ENCODE measurements around the gene SERBP1.

DNA sequence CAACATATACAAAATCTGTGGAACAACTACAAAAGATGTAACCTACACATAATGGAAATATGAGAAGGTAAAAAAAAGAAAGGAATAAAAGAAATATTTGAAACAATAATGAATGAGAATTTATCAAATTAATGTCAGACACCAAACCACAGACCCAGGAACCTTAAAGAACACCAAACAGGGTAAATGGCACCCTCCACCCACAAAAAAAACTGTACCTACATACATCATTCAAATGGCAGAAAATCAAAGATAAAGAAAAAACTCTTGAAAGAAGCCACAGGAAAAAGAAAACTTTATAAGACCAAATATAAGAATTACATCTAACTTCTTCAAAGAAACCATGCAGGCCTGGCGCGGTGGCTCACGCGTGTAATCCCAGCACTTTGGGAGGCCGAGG is 68.6 kb downstream of the SERBP1 start:
- TF ChIP-seq, protein P1, sequence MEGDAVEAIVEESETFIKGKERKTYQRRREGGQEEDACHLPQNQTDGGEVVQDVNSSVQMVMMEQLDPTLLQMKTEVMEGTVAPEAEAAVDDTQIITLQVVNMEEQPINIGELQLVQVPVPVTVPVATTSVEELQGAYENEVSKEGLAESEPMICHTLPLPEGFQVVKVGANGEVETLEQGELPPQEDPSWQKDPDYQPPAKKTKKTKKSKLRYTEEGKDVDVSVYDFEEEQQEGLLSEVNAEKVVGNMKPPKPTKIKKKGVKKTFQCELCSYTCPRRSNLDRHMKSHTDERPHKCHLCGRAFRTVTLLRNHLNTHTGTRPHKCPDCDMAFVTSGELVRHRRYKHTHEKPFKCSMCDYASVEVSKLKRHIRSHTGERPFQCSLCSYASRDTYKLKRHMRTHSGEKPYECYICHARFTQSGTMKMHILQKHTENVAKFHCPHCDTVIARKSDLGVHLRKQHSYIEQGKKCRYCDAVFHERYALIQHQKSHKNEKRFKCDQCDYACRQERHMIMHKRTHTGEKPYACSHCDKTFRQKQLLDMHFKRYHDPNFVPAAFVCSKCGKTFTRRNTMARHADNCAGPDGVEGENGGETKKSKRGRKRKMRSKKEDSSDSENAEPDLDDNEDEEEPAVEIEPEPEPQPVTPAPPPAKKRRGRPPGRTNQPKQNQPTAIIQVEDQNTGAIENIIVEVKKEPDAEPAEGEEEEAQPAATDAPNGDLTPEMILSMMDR (IDR thresholded peaks at IDR 0.05) = no peak
- no peak for TF ChIP-seq POLR2AphosphoS5 (IDR thresholded peaks at IDR 0.05)
- TF ChIP-seq POLR2A (IDR thresholded peaks at IDR 0.05) = no peak

All from upper lobe of left lung (tissue), 4 donors.